ENCODE results near the gene CATSPERZ. TPM values are rescaled to one million over a fixed set of nuclear protein-coding genes. Genes with fewer than 3 reads are reported as not detected.

CATSPERZ gene
- total RNA-seq, 4 donors from 2014 or later: 0.80 TPM; not detected in 3

DNA sequence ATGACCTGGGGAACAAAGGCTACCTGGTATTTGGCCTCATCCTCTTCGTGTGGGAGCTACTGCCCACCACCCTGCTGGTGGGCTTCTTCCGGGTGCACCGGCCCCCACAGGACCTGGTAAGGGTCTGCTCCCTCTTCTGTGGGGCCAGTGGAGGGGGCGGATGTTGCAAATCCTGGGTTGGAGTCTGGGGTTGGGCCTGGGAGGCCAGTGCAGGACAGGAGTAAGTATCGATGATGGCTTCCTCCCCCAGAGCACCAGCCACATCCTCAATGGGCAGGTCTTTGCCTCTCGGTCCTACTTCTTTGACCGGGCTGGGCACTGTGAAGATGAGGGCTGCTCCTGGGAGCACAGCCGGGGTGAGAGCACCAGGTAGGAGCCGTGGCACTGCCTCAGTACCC is 11.8 kb upstream of the CATSPERZ start:
- TF ChIP-seq EP300 (IDR thresholded peaks at IDR 0.05): no peak
- TF ChIP-seq, protein P1, sequence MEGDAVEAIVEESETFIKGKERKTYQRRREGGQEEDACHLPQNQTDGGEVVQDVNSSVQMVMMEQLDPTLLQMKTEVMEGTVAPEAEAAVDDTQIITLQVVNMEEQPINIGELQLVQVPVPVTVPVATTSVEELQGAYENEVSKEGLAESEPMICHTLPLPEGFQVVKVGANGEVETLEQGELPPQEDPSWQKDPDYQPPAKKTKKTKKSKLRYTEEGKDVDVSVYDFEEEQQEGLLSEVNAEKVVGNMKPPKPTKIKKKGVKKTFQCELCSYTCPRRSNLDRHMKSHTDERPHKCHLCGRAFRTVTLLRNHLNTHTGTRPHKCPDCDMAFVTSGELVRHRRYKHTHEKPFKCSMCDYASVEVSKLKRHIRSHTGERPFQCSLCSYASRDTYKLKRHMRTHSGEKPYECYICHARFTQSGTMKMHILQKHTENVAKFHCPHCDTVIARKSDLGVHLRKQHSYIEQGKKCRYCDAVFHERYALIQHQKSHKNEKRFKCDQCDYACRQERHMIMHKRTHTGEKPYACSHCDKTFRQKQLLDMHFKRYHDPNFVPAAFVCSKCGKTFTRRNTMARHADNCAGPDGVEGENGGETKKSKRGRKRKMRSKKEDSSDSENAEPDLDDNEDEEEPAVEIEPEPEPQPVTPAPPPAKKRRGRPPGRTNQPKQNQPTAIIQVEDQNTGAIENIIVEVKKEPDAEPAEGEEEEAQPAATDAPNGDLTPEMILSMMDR (IDR thresholded peaks at IDR 0.05): no peak
- no peak for TF ChIP-seq POLR2AphosphoS5 (IDR thresholded peaks at IDR 0.05)
- TF ChIP-seq POLR2A (IDR thresholded peaks at IDR 0.05; ENCODE audit: low read depth): no peak
- WGBS: 100% methylated on average over 3 of the region's 9 CpGs
- no peak overlapping the region for H3K27ac ChIP-seq (replicated peaks in 1 of 4)
- H3K36me3 ChIP-seq: peaks cover 0 to 16% (median 7%) of the 10 kb centered on the region in 4 donors
- H3K4me1 ChIP-seq: peaks cover 33 to 60% (median 48%) of the 10 kb centered on the region in 4 donors
- intact Hi-C loops (cut with DNase I): no loop called here
- H3K4me3 ChIP-seq: no peak overlapping the region
- H3K27me3 ChIP-seq: peaks cover 9 to 37% (median 25%) of the 10 kb centered on the region in 4 donors
- H3K9me3 ChIP-seq: no peaks in the 10 kb centered on the region
- DNase-seq (ENCODE audit: extremely low spot score): no peak

DNA sequence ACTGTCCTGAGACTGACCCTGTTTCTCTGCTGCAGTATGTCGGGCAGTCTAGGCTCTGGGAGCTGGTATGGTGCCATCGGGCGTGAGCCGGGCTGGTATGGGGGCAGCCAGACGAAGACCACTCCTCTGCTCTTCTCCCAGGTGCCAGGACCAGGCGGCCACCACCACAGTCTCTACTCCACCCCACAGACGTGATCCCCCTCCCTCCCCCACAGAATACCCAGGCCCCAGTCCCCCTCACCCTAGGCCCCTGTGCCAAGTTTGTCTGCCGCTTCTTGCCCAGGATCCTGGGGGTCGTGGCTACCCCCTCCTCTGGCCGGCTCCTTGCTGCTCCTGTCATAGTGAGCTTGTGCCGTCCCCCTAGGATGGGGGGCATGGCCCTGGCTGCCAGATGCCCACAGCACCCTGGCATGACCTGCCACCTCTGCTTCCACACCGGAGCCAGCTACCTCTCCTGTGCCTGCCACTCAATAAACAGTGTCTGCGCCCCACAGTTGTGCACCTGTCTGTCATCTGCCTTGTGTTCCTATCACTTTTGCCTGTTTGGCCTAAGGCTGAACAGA is 11.1 kb upstream of the CATSPERZ start:
- 88% methylated on average over 12 of the region's 13 CpGs for WGBS
- H3K36me3 ChIP-seq: peaks cover 0 to 16% (median 7%) of the 10 kb centered on the region in 4 donors
- no peak for DNase-seq (ENCODE audit: extremely low spot score)
- no peak overlapping the region for H3K4me3 ChIP-seq
- H3K27ac ChIP-seq (replicated peaks in 1 of 4): no peak overlapping the region
- intact Hi-C loops (cut with DNase I): no loop called here
- no peaks in the 10 kb centered on the region for H3K9me3 ChIP-seq
- TF ChIP-seq EP300 (IDR thresholded peaks at IDR 0.05) (no peak), POLR2A (IDR thresholded peaks at IDR 0.05; ENCODE audit: low read depth) (no peak)
- TF ChIP-seq, protein P1 (IDR thresholded peaks at IDR 0.05): no peak
- peaks cover 9 to 45% (median 25%) of the 10 kb centered on the region in 4 donors for H3K27me3 ChIP-seq
- H3K4me1 ChIP-seq: peaks cover 26 to 53% (median 40%) of the 10 kb centered on the region in 4 donors

DNA sequence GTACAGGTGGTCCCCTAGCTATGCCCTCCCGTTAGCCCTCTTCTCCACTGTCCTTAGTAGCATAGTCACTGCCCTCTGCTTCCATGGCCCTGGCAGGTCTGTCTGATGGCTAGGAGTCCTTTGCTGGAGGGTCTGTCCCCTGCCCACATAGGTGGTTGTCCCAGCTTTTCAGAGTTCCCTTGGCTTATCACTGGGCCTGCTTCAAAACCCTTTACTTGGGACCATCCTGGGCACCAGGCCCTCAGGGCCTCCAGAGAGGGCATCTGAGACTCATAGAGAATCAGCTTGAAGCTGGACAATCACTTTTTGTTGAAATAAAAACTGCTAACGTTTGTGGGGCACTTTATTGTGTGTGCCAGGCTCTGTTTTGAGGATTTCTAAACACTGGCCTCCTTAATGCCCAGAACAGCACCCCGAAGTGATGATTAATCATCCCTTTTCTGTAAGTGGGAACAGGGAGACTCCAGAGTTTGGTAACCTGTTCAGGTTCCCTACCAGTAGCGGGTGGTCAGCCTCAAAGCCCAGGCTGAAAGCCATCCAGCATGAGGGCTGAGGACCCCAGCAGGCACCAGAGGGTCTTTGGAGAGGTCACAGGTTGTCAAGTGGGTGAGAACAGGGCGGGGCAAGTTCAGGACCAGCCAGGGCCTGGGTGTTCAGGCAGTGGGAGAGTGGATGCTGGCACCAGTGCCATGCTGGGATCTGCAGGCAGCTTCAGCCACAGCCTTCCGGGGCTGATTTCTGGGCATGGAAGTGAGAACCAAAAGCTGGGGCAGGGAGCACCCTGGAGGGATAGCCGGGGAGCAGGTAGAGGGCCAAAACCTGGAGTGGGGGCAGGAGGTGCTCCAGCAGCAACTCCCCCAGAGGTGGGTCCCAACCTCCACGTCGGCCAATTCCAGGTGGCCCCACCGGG is 9.6 kb upstream of the CATSPERZ start:
- Histone ChIP-seq H3K4me1 (peaks cover 25 to 50% (median 38%) of the 10 kb centered on the region in 4 donors), H3K27ac (replicated peaks in 1 of 4) (no peak overlapping the region), H3K27me3 (peaks cover 9 to 60% (median 27%) of the 10 kb centered on the region in 4 donors), H3K4me3 (no peak overlapping the region), H3K36me3 (peaks cover 0 to 16% (median 7%) of the 10 kb centered on the region in 4 donors), H3K9me3 (no peaks in the 10 kb centered on the region)
- TF ChIP-seq, protein P1 (IDR thresholded peaks at IDR 0.05): no peak
- TF ChIP-seq EP300 (IDR thresholded peaks at IDR 0.05): no peak
- no peak for TF ChIP-seq POLR2A (IDR thresholded peaks at IDR 0.05; ENCODE audit: low read depth)
- TF ChIP-seq POLR2AphosphoS5 (IDR thresholded peaks at IDR 0.05): no peak
- intact Hi-C loops (cut with DNase I): no loop called here
- DNase-seq (ENCODE audit: extremely low spot score): no peak
- WGBS: 73% methylated on average over 6 of the region's 10 CpGs

DNA sequence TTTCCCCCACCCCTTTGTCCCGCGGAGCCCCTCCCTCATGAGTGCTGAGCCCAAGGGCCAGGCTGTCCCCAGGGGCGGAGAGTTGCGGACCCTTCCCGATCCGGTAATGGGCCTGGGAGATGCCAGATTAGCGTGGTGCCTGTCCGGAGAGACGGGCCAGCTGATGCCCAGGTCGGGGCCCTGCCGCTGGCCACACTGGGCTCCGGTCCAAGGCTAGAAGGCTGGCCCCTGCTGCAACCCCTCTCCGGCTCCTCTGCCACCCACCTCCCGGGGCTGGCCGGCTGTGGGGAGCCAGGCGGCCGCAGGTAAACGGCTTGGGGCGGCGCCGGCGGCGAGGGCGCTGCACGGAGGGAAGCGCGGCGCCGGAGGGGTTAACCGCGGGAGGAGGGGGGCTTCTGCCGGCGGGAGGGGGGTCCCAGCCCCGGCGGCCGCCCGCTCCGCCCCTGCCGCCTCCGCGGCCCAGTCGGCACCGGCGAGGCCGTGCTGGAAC is 8.9 kb upstream of the CATSPERZ start, which contains the start of gene KCNK4:
KCNK4 (plus strand) TSS at position 41 of the 490 bp plus-strand sequence. CDS start 1,717 bp downstream, outside the sequence.
- no peak within 1 kb of the TSS for H3K27ac ChIP-seq (replicated peaks in 1 of 4)
- H3K4me3 ChIP-seq: peak within 1 kb of the TSS; percentile 43 to 56 (median 50)
- H3K27me3 ChIP-seq: peaks cover 9 to 67% (median 34%) of the 10 kb centered on the region in 4 donors
- peaks cover 20 to 44% (median 32%) of the 10 kb centered on the region in 4 donors for H3K4me1 ChIP-seq
- no peaks in the 10 kb centered on the region for H3K9me3 ChIP-seq
- whole genome bisulfite sequencing: no CpG with 5 or more reads among the region's 45 CpGs
- TF ChIP-seq POLR2AphosphoS5 (IDR thresholded peaks at IDR 0.05) (no peak), EP300 (IDR thresholded peaks at IDR 0.05) (no peak), POLR2A (IDR thresholded peaks at IDR 0.05; ENCODE audit: low read depth) (no peak)
- TF ChIP-seq, protein P1 (IDR thresholded peaks at IDR 0.05): no peak
- DNase-seq (ENCODE audit: extremely low spot score): no peak
- intact Hi-C loops (cut with DNase I): no loop called here
- peaks cover 0 to 16% (median 7%) of the 10 kb centered on the region in 4 donors for H3K36me3 ChIP-seq

Measured in esophagus muscularis mucosa (tissue), 4 donors.